A549 (cell line): Measurements from ENCODE around the gene KIF21B. TPM values are rescaled to one million over a fixed set of nuclear protein-coding genes. Genes with fewer than 3 reads are reported as not detected.

Source experiments
- ATAC-seq, 2 experiments: fragments of 200-7000 bp in 1 of 2; fragments of >200 bp in 1 of 2; cut with Nextera tagmentation in 1 of 2; cut with Tn5 transposase in 1 of 2; 3 replicates each; pipeline versions ENCODE4 v1.8.0 to v1.9.1; 2018 to 2020; ENCODE audit warnings: mild to moderate bottlenecking in 1 of 2, moderate library complexity in 1 of 2
- CTCF ChIA-PET: fragments of 300-600 bp; sonication (Branson Sonifier 250); formaldehyde crosslinking; extraction: SDS; loops from one replicate; lab custom pipeline; 2021; ENCODE audit warnings: antibody characterized with exemption, inconsistent platforms; lab: Yijun Ruan, JAX
- POLR2A ChIA-PET: fragments of 350-600 bp; formaldehyde crosslinking; extraction: SDS; loops from one replicate; lab custom pipeline; 2021; ENCODE audit warnings: antibody characterized with exemption, inconsistent platforms; lab: Yijun Ruan, JAX
- DNase-seq, 2 experiments: peaks; one replicate each; pipeline versions ENCODE4 v3.0.0 to v3.0.0-alpha.2; 2011 to 2016; ENCODE audit warnings: low read depth in 1 of 2, low spot score in 1 of 2
- FAIRE-seq: peaks from 2 replicates; lab custom pipeline; 2011; peaks lifted over from hg19 to GRCh38; lab: Jason Lieb, UNC
- H3K27ac ChIP-seq, 2 experiments: fragments of >200 bp; sonication (Bioruptor Twin); formaldehyde crosslinking; 3 replicates each; pipeline ENCODE4 v1.5.1; 2016 to 2017
- H3K4me1 ChIP-seq: fragments of >200 bp; sonication (Bioruptor Twin); formaldehyde crosslinking; 3 replicates; pipeline ENCODE4 v1.6.1; 2016
- H3K4me2 ChIP-seq: fragments of >200 bp; sonication (Bioruptor Twin); formaldehyde crosslinking; 3 replicates; pipeline ENCODE4 v1.6.1; 2016
- H3K4me3 ChIP-seq: fragments of >200 bp; sonication (Bioruptor Twin); formaldehyde crosslinking; 3 replicates; pipeline ENCODE4 v1.5.1; 2016
- H3K9me3 ChIP-seq: fragments of >200 bp; sonication (Bioruptor Twin); formaldehyde crosslinking; 3 replicates; pipeline ENCODE4 v1.6.1; 2016
- ATOH8 ChIP-seq: fragments of 250-450 bp; sonication (Bioruptor Pico); IDR thresholded peaks from 2 replicates; pipeline ENCODE4 v1.5.0; 2020; ENCODE audit warnings: low read depth, mild to moderate bottlenecking, moderate library complexity
- CEBPB ChIP-seq, 2 experiments: fragments of >200 bp in 1 of 2; sonication (Bioruptor Twin) in 1 of 2; formaldehyde crosslinking in 1 of 2; IDR thresholded peaks; 2 replicates each; pipeline ENCODE4 v1.6.1; 2012 to 2016
- CHD2 ChIP-seq: fragments of 150-350 bp; IDR thresholded peaks from 2 replicates; pipeline ENCODE4 v1.6.1; 2014; ENCODE audit warnings: low read length; ENCODE audit not compliant: partially characterized antibody
- CHD4 ChIP-seq: fragments of 200-600 bp; sonication (generic); IDR thresholded peaks from 2 replicates; pipeline ENCODE4 v1.6.1; 2016; ENCODE audit warnings: antibody characterized with exemption, mild to moderate bottlenecking, borderline replicate concordance
- EHF ChIP-seq: fragments of 250-450 bp; sonication (Bioruptor Pico); IDR thresholded peaks from 2 replicates; pipeline ENCODE4 v1.5.0; 2020; ENCODE audit warnings: mild to moderate bottlenecking
- ELK1 ChIP-seq: fragments of 150-350 bp; IDR thresholded peaks from 2 replicates; pipeline ENCODE4 v1.6.1; 2014; ENCODE audit warnings: low read depth, mild to moderate bottlenecking, low read length
- HDAC2 ChIP-seq: fragments of 200-600 bp; sonication (generic); IDR thresholded peaks from 2 replicates; pipeline ENCODE4 v1.6.1; 2016
- HMGXB4 ChIP-seq: fragments of 250-450 bp; sonication (Bioruptor Pico); IDR thresholded peaks from 2 replicates; pipeline ENCODE4 v1.5.0; 2021; ENCODE audit warnings: mild to moderate bottlenecking, moderate library complexity, borderline replicate concordance
- HOXB13 ChIP-seq: fragments of 250-450 bp; sonication (Bioruptor Pico); IDR thresholded peaks from 2 replicates; pipeline ENCODE4 v1.5.0; 2020; ENCODE audit warnings: low read depth, mild to moderate bottlenecking, moderate library complexity
- JUN ChIP-seq, 2 experiments: fragments of >200 bp; sonication (Bioruptor Twin); formaldehyde crosslinking; IDR thresholded peaks; 2 replicates in 1 of 2; 3 replicates in 1 of 2; pipeline ENCODE4 v1.6.1; 2016 to 2017
- JUNB ChIP-seq: fragments of >200 bp; sonication (Bioruptor Twin); formaldehyde crosslinking; IDR thresholded peaks from 2 replicates; pipeline ENCODE4 v1.6.1; 2016
- KDM5A ChIP-seq: fragments of 200-600 bp; sonication (generic); IDR thresholded peaks from 2 replicates; pipeline ENCODE4 v1.6.1; 2016; ENCODE audit warnings: antibody characterized with exemption, mild to moderate bottlenecking
- MAFK ChIP-seq: fragments of 450-650 bp; IDR thresholded peaks from 2 replicates; pipeline ENCODE4 v1.6.1; 2014; ENCODE audit not compliant: partially characterized antibody
- MAZ ChIP-seq: fragments of 150-350 bp; IDR thresholded peaks from 2 replicates; pipeline ENCODE4 v1.6.1; 2014; ENCODE audit warnings: antibody characterized with exemption, low read depth, low read length, borderline replicate concordance
- NPAS2 ChIP-seq: fragments of 250-450 bp; sonication (Bioruptor Pico); IDR thresholded peaks from 2 replicates; pipeline ENCODE4 v1.8.0; 2022; ENCODE audit warnings: mild to moderate bottlenecking, moderate library complexity, borderline replicate concordance
- POLR2A ChIP-seq: IDR thresholded peaks from 2 replicates; pipeline ENCODE4 v1.6.1; 2012; ENCODE audit warnings: mild to moderate bottlenecking, low read length
- RARB ChIP-seq: fragments of 250-450 bp; sonication (Bioruptor Pico); IDR thresholded peaks from 2 replicates; pipeline ENCODE4 v1.8.0; 2021; ENCODE audit warnings: mild to moderate bottlenecking, moderate library complexity
- RCOR1 ChIP-seq: fragments of 150-350 bp; IDR thresholded peaks from 2 replicates; pipeline ENCODE4 v1.6.1; 2014; ENCODE audit warnings: antibody characterized with exemption, low read length, low read depth
- RNF2 ChIP-seq: fragments of 200-600 bp; sonication (generic); IDR thresholded peaks from 2 replicates; pipeline ENCODE4 v1.6.1; 2016; ENCODE audit warnings: low read depth, mild to moderate bottlenecking, antibody characterized with exemption, moderate library complexity, borderline replicate concordance
- SMC3 ChIP-seq: fragments of >200 bp; sonication (Bioruptor Twin); formaldehyde crosslinking; IDR thresholded peaks from 3 replicates; pipeline ENCODE4 v1.6.1; 2018; ENCODE audit warnings: inconsistent platforms
- SREBF2 ChIP-seq: fragments of 450-650 bp; IDR thresholded peaks from 2 replicates; pipeline ENCODE4 v1.6.1; 2014; ENCODE audit warnings: mild to moderate bottlenecking, moderate library complexity
- TFCP2L1 ChIP-seq: fragments of 250-450 bp; sonication (Bioruptor Pico); IDR thresholded peaks from 2 replicates; pipeline ENCODE4 v1.5.0; 2021; ENCODE audit warnings: mild to moderate bottlenecking
- TP53 ChIP-seq: fragments of 250-450 bp; sonication (Bioruptor Pico); IDR thresholded peaks from 2 replicates; pipeline ENCODE4 v1.5.0; 2021; ENCODE audit warnings: mild to moderate bottlenecking, moderate library complexity
- ZFP36 ChIP-seq: fragments of 450-650 bp; IDR thresholded peaks from 2 replicates; pipeline ENCODE4 v1.6.1; 2014; ENCODE audit warnings: borderline replicate concordance; ENCODE audit not compliant: partially characterized antibody
- ZNF302 ChIP-seq: fragments of 250-450 bp; sonication (Bioruptor Pico); IDR thresholded peaks from 2 replicates; pipeline ENCODE4 v1.9.0; 2021; ENCODE audit warnings: inconsistent platforms, mild to moderate bottlenecking, moderate library complexity
- WGBS: methylation state at CpG from one replicate; pipeline ENCODE4 v1.1.6; 2017; ENCODE audit errors: missing lambda C conversion rate; 5-methylcytosine and 5-hydroxymethylcytosine counted together
- polyA plus RNA-seq, 4 experiments: library from polyadenylated mRNA; depleted of rRNA in 3 of 4; stranded (reverse); fragments of >200 nt; fragmentation: RNase III in 1 of 4; extraction: RNeasy Plus Mini Kit Qiagen cat#74134 plus additional on column Dnase treatment in 1 of 4; gene quantifications; 2 replicates in 3 of 4; 3 replicates in 1 of 4; pipeline ENCODE4 v1.2.3, GENCODE V29; 2011 to 2017
- TF ChIP-seq, protein P1 (sequence below): fragments of >200 bp; sonication (Bioruptor Twin); formaldehyde crosslinking; IDR thresholded peaks from 3 replicates; pipeline ENCODE4 v1.5.1; 2016

KIF21B gene
- polyA plus RNA-seq, 2 of the 4 experiments (the other 2 are of a cell fraction) = 1.4 to 3.8 TPM

DNA sequence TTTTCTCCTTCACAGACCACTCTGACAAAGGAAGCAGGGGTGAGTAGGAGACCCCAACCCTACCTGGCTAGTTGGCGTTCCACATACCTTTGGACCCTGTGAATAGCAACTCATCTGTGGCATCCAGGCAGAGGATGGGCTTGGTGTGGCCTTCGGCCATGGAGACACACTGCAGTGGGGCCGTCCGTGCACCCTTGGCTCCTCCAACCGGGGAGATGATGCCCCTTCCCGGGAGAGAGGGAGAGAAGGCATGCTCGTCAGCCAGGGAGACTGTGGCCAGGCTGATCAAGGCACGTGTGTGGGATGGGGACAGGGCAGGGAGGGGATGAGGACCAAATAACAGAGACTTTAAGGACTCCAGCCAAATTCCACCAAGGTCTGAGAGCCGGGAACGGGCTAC lies 42.6 kb downstream of the KIF21B start:
- Histone ChIP-seq H3K9me3 (no peaks in the 10 kb centered on the region), H3K27ac (no peak overlapping the region), H3K4me3 (no peak overlapping the region), H3K4me2 (no peak overlapping the region), H3K4me1 (no peaks in the 10 kb centered on the region)
- ATAC-seq = no peak
- DNase-seq = no peak
- FAIRE-seq = no peak
- TF ChIP-seq, protein P1, sequence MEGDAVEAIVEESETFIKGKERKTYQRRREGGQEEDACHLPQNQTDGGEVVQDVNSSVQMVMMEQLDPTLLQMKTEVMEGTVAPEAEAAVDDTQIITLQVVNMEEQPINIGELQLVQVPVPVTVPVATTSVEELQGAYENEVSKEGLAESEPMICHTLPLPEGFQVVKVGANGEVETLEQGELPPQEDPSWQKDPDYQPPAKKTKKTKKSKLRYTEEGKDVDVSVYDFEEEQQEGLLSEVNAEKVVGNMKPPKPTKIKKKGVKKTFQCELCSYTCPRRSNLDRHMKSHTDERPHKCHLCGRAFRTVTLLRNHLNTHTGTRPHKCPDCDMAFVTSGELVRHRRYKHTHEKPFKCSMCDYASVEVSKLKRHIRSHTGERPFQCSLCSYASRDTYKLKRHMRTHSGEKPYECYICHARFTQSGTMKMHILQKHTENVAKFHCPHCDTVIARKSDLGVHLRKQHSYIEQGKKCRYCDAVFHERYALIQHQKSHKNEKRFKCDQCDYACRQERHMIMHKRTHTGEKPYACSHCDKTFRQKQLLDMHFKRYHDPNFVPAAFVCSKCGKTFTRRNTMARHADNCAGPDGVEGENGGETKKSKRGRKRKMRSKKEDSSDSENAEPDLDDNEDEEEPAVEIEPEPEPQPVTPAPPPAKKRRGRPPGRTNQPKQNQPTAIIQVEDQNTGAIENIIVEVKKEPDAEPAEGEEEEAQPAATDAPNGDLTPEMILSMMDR = no peak
- TF ChIP-seq CEBPB (IDR thresholded peaks at IDR 0.05) (no peak), ELK1 (no peak), CHD2 (no peak), ZFP36 (no peak), POLR2A (no peak), HOXB13 (CRISPR knock-in tag) (no peak), MAFK (no peak), ZNF302 (no peak), MAZ (no peak), JUNB (no peak), JUN (IDR thresholded peaks at IDR 0.05) (no peak), RARB (no peak), TFCP2L1 (CRISPR knock-in tag) (no peak), RNF2 (no peak), ATOH8 (CRISPR knock-in tag) (no peak)
- ChIA-PET CTCF (interaction anchor here (0.7 to 7.2 kb wide), 5 partner anchors 9 to 242 kb away, joined by 3 to 53 read pairs (median 4); no protein-coding TSS in a partner anchor), POLR2A (no interaction called here)
- 89% methylated on average over 10 of the region's 10 CpGs for WGBS

- DNase-seq = no peak
- no peak for ATAC-seq
- Histone ChIP-seq H3K4me2 (no peak overlapping the region), H3K27ac (no peak overlapping the region), H3K4me1 (no peaks in the 10 kb centered on the region), H3K4me3 (no peak overlapping the region), H3K9me3 (no peaks in the 10 kb centered on the region)
- ChIA-PET POLR2A (no interaction called here), CTCF (interaction anchor here (0.7 to 7.2 kb wide), 9 partner anchors 9 to 381 kb away, joined by 3 to 53 read pairs (median 4); no protein-coding TSS in a partner anchor)
- 97% methylated on average over 2 of the region's 2 CpGs for WGBS
- FAIRE-seq = no peak
- no peak for TF ChIP-seq EHF (CRISPR knock-in tag)
- no peak for TF ChIP-seq RCOR1
- TF ChIP-seq CEBPB (IDR thresholded peaks at IDR 0.05) = no peak
- TF ChIP-seq SREBF2 = no peak
- no peak for TF ChIP-seq CHD4
- TF ChIP-seq HMGXB4 (CRISPR knock-in tag) = no peak
- TF ChIP-seq SMC3 = no peak
- no peak for TF ChIP-seq HDAC2
- TF ChIP-seq RNF2 = no peak
- no peak for TF ChIP-seq KDM5A
- TF ChIP-seq TP53 (CRISPR knock-in tag) = no peak
- TF ChIP-seq NPAS2 (CRISPR knock-in tag) = no peak
These were observed 43.1 kb downstream of the KIF21B start for GRCh38 chr1:200980452-200980772.
